CD8-positive, alpha-beta memory T cell (primary cell): ENCODE measurements around the gene MEX3D. TPM values are rescaled to one million over a fixed set of nuclear protein-coding genes. Genes with fewer than 3 reads are reported as not detected.

Experiments used
- CTCF ChIA-PET: fragments of 350-600 bp; sonication (Branson Sonifier 250); formaldehyde crosslinking; loops from one replicate; lab custom pipeline; 2021; ENCODE audit warnings: antibody characterized with exemption; lab: Charles Lee
- POLR2A ChIA-PET: fragments of 350-600 bp; sonication (Branson Sonifier 250); formaldehyde crosslinking; loops from one replicate; lab custom pipeline; 2021; ENCODE audit warnings: antibody characterized with exemption; lab: Charles Lee
- DNase-seq, 5 donors: peaks; one replicate each; pipeline versions ENCODE4 v3.0.0 to v3.0.0-alpha.2; 2020 to 2022; ENCODE audit warnings: mixed read lengths in 1 of 5
- H3K27ac ChIP-seq: one replicate; pipeline ENCODE4 v1.7.0; 2013; ENCODE audit warnings: low read depth, mild to moderate bottlenecking, low read length, moderate library complexity
- H3K27me3 ChIP-seq: 2 replicates; pipeline ENCODE4 v1.7.0; 2013; ENCODE audit warnings: low read length, mild to moderate bottlenecking; ENCODE audit not compliant: insufficient read depth, poor library complexity, severe bottlenecking
- H3K36me3 ChIP-seq: 2 replicates; pipeline ENCODE4 v1.7.0; 2013; ENCODE audit warnings: mild to moderate bottlenecking, low read length, moderate library complexity; ENCODE audit not compliant: insufficient read depth
- H3K4me1 ChIP-seq: 2 replicates; pipeline ENCODE4 v1.7.0; 2013; ENCODE audit warnings: mild to moderate bottlenecking, low read length, moderate library complexity; ENCODE audit not compliant: insufficient read depth
- H3K4me3 ChIP-seq: 2 replicates; pipeline ENCODE4 v1.7.0; 2013; ENCODE audit warnings: mild to moderate bottlenecking, low read length
- H3K9me3 ChIP-seq: 2 replicates; pipeline ENCODE4 v1.7.0; 2013; ENCODE audit warnings: mild to moderate bottlenecking, low read length
- H3K27ac Mint-ChIP-seq, 8 donors: one replicate each; pipeline ENCODE4 v1.8.0; 2020 to 2021; ENCODE audit warnings: mixed read lengths in 8 of 8, mild to moderate bottlenecking in 6 of 8, inconsistent platforms in 3 of 8, moderate library complexity in 3 of 8
- H3K27me3 Mint-ChIP-seq, 2 donors: one replicate each; pipeline ENCODE4 v1.8.0; 2020 to 2021; ENCODE audit warnings: mixed read lengths in 2 of 2, mild to moderate bottlenecking in 1 of 2, moderate library complexity in 1 of 2
- H3K36me3 Mint-ChIP-seq, 3 donors: one replicate each; pipeline ENCODE4 v1.8.0; 2020 to 2021; ENCODE audit warnings: mixed read lengths in 3 of 3, inconsistent platforms in 1 of 3, mild to moderate bottlenecking in 1 of 3
- H3K4me1 Mint-ChIP-seq, 3 donors: one replicate each; pipeline ENCODE4 v1.8.0; 2020 to 2021; ENCODE audit warnings: mixed read lengths in 3 of 3, inconsistent platforms in 1 of 3, mild to moderate bottlenecking in 1 of 3
- H3K4me3 Mint-ChIP-seq, 7 donors: one replicate each; pipeline ENCODE4 v1.8.0; 2020 to 2021; ENCODE audit warnings: mixed read lengths in 7 of 7, mild to moderate bottlenecking in 6 of 7, moderate library complexity in 4 of 7, inconsistent platforms in 2 of 7
- H3K9me3 Mint-ChIP-seq, 5 donors: one replicate each; pipeline ENCODE4 v1.8.0; 2020 to 2022; ENCODE audit warnings: mixed read lengths in 5 of 5, mild to moderate bottlenecking in 3 of 5, moderate library complexity in 2 of 5, inconsistent platforms in 1 of 5
- polyA plus RNA-seq: library from polyadenylated mRNA; unstranded; fragments of 300-500 nt; fragmentation: Illumina TruSeq; gene quantifications from one replicate; pipeline ENCODE4 v1.2.3, GENCODE V29; 2021
- total RNA-seq, 2 experiments: library from RNA; stranded (reverse); gene quantifications; one replicate each; pipeline ENCODE4 v1.2.3, GENCODE V29; 2021

MEX3D gene
- total and polyA plus RNA-seq, 3 experiments from 2014 or later: 10.8 TPM; not detected in 1

GRCh38 chr19:1611353-1611752 is 43.2 kb upstream of the MEX3D start:
- Histone ChIP-seq H3K27me3 (no peaks in the 10 kb centered on the region), H3K4me3 (no peak overlapping the region), H3K36me3 (peaks cover 9% of the 10 kb centered on the region), H3K27ac (no peak overlapping the region), H3K9me3 (no peaks in the 10 kb centered on the region), H3K4me1 (peaks cover 32% of the 10 kb centered on the region)
- no peak for DNase-seq
- peak overlapping the region in 3 of 8 donors; percentile 32 to 84 (median 62) for H3K27ac Mint-ChIP-seq
- CTCF ChIA-PET: no interaction called here
- H3K4me1 Mint-ChIP-seq: peaks cover 22 to 40% (median 25%) of the 10 kb centered on the region in 3 donors
- POLR2A ChIA-PET: no interaction called here
- no peak overlapping the region for H3K4me3 Mint-ChIP-seq
- no peaks in the 10 kb centered on the region for H3K9me3 Mint-ChIP-seq
- peaks cover 0 to 45% (median 0%) of the 10 kb centered on the region in 3 donors for H3K36me3 Mint-ChIP-seq
- no peaks in the 10 kb centered on the region for H3K27me3 Mint-ChIP-seq

- POLR2A ChIA-PET: interaction anchor here (0.7 kb wide), 1 partner anchor 827 kb away, joined by 5 read pairs; no protein-coding TSS in a partner anchor
- Mint-ChIP-seq H3K4me1 (peaks cover 28 to 48% (median 32%) of the 10 kb centered on the region in 3 donors), H3K27me3 (peaks cover 0 to 1% of the 10 kb centered on the region in 2 donors), H3K27ac (peak overlapping the region in 5 of 8 donors; percentile 6 to 68 (median 55)), H3K36me3 (peaks cover 0 to 42% (median 0%) of the 10 kb centered on the region in 3 donors), H3K4me3 (peak overlapping the region in 1 of 7 donors; percentile 5), H3K9me3 (no peaks in the 10 kb centered on the region)
- Histone ChIP-seq H3K27ac (no peak overlapping the region), H3K4me1 (peaks cover 36% of the 10 kb centered on the region), H3K4me3 (no peak overlapping the region), H3K36me3 (peaks cover 9% of the 10 kb centered on the region), H3K27me3 (no peaks in the 10 kb centered on the region), H3K9me3 (no peaks in the 10 kb centered on the region)
- peak in 1 of 5 donors; percentile 66 for DNase-seq
- CTCF ChIA-PET: no interaction called here
Measured at GRCh38 chr19:1610579-1610978, 42.5 kb upstream of the MEX3D start.

- no peaks in the 10 kb centered on the region for H3K9me3 Mint-ChIP-seq
- Histone ChIP-seq H3K27ac (no peak overlapping the region), H3K9me3 (no peaks in the 10 kb centered on the region), H3K4me1 (peaks cover 36% of the 10 kb centered on the region), H3K27me3 (no peaks in the 10 kb centered on the region), H3K4me3 (no peak overlapping the region), H3K36me3 (peaks cover 9% of the 10 kb centered on the region)
- peak overlapping the region in 6 of 7 donors; percentile 66 to 93 (median 84) for H3K4me3 Mint-ChIP-seq
- peak overlapping the region; percentile 42 to 95 (median 62) for H3K27ac Mint-ChIP-seq
- DNase-seq: no peak
- peaks cover 0 to 4% of the 10 kb centered on the region in 2 donors for H3K27me3 Mint-ChIP-seq
- ChIA-PET CTCF (interaction anchor here (1.2 to 6.0 kb wide), 2 partner anchors 40 to 62 kb away, joined by 4 to 29 read pairs; no protein-coding TSS in a partner anchor), POLR2A (interaction anchor here (0.8 kb wide), 1 partner anchor 17 kb away, joined by 3 read pairs; the partner anchor contains the start of gene MBD3)
- peaks cover 30 to 50% (median 35%) of the 10 kb centered on the region in 3 donors for H3K4me1 Mint-ChIP-seq
- peaks cover 0 to 40% (median 0%) of the 10 kb centered on the region in 3 donors for H3K36me3 Mint-ChIP-seq
Measured at GRCh38 chr19:1609680-1610474, 41.8 kb upstream of the MEX3D start.

GRCh38 chr19:1609103-1609396 is 40.9 kb upstream of the MEX3D start:
- Mint-ChIP-seq H3K36me3 (peaks cover 0 to 33% (median 0%) of the 10 kb centered on the region in 3 donors), H3K4me3 (peak overlapping the region; percentile 66 to 93 (median 86)), H3K4me1 (peaks cover 36 to 58% (median 37%) of the 10 kb centered on the region in 3 donors), H3K27ac (peak overlapping the region in 7 of 8 donors; percentile 72 to 95 (median 81)), H3K27me3 (peaks cover 0 to 4% of the 10 kb centered on the region in 2 donors), H3K9me3 (no peaks in the 10 kb centered on the region)
- peak in 2 of 5 donors; percentile 18 to 25 for DNase-seq
- Histone ChIP-seq H3K27me3 (no peaks in the 10 kb centered on the region), H3K4me3 (peak overlapping the region; percentile 74), H3K4me1 (peaks cover 43% of the 10 kb centered on the region), H3K27ac (peak overlapping the region; percentile 59), H3K9me3 (no peaks in the 10 kb centered on the region), H3K36me3 (peaks cover 9% of the 10 kb centered on the region)
- POLR2A ChIA-PET: interaction anchor here (0.5 to 0.8 kb wide), 2 partner anchors 16 to 1822 kb away, joined by 3 to 4 read pairs; partner anchors contain the start of gene MBD3
- CTCF ChIA-PET: interaction anchor here (1.2 to 6.0 kb wide), 2 partner anchors 41 to 63 kb away, joined by 4 to 29 read pairs; no protein-coding TSS in a partner anchor

- Histone ChIP-seq H3K36me3 (peaks cover 9% of the 10 kb centered on the region), H3K27me3 (no peaks in the 10 kb centered on the region), H3K4me3 (peak overlapping the region; percentile 74), H3K27ac (peak overlapping the region; percentile 59), H3K4me1 (peaks cover 49% of the 10 kb centered on the region), H3K9me3 (no peaks in the 10 kb centered on the region)
- ChIA-PET POLR2A (interaction anchor here (0.5 to 0.8 kb wide), 2 partner anchors 16 to 1823 kb away, joined by 3 to 4 read pairs; partner anchors contain the start of gene MBD3), CTCF (interaction anchor here (1.0 to 6.0 kb wide), 2 partner anchors 9 to 42 kb away, joined by 3 to 29 read pairs; no protein-coding TSS in a partner anchor)
- peak overlapping the region in 7 of 8 donors; percentile 75 to 95 (median 85) for H3K27ac Mint-ChIP-seq
- no peaks in the 10 kb centered on the region for H3K9me3 Mint-ChIP-seq
- peaks cover 38 to 63% (median 41%) of the 10 kb centered on the region in 3 donors for H3K4me1 Mint-ChIP-seq
- H3K36me3 Mint-ChIP-seq: peaks cover 0 to 28% (median 0%) of the 10 kb centered on the region in 3 donors
- H3K4me3 Mint-ChIP-seq: peak overlapping the region; percentile 78 to 93 (median 86)
- peaks cover 0 to 4% of the 10 kb centered on the region in 2 donors for H3K27me3 Mint-ChIP-seq
- DNase-seq: peak in 4 of 5 donors; percentile 15 to 60 (median 36)
Measured at GRCh38 chr19:1608359-1609102, 40.4 kb upstream of the MEX3D start.

GRCh38 chr19:1606138-1606651 is 38.1 kb upstream of the MEX3D start:
- peaks cover 45 to 79% (median 53%) of the 10 kb centered on the region in 3 donors for H3K4me1 Mint-ChIP-seq
- H3K9me3 ChIP-seq: no peaks in the 10 kb centered on the region
- H3K27me3 Mint-ChIP-seq: peaks cover 0 to 4% of the 10 kb centered on the region in 2 donors
- H3K27ac ChIP-seq: peak overlapping the region; percentile 79
- H3K4me3 ChIP-seq: peak overlapping the region; percentile 98
- no peaks in the 10 kb centered on the region for H3K27me3 ChIP-seq
- H3K36me3 ChIP-seq: peaks cover 3% of the 10 kb centered on the region
- H3K4me3 Mint-ChIP-seq: peak overlapping the region; percentile 94 to 100 (median 99)
- peaks cover 56% of the 10 kb centered on the region for H3K4me1 ChIP-seq
- DNase-seq: no peak
- POLR2A ChIA-PET: interaction anchor here (0.5 to 2.9 kb wide), 6 partner anchors 13 to 337 kb away, joined by 3 to 29 read pairs (median 4); partner anchors contain the start of genes CIRBP, MBD3 and TCF3
- peaks cover 0 to 21% (median 0%) of the 10 kb centered on the region in 3 donors for H3K36me3 Mint-ChIP-seq
- peak overlapping the region; percentile 98 to 100 (median 100) for H3K27ac Mint-ChIP-seq
- H3K9me3 Mint-ChIP-seq: no peaks in the 10 kb centered on the region
- CTCF ChIA-PET: interaction anchor here (0.8 to 6.0 kb wide), 9 partner anchors 12 to 220 kb away, joined by 3 to 29 read pairs (median 5); partner anchors contain the start of genes MBD3 and TCF3
